Measurements from ENCODE around the gene TRIML1. TPM values are rescaled to one million over a fixed set of nuclear protein-coding genes. Genes with fewer than 3 reads are reported as not detected.

Gene TRIML1
- total RNA-seq, 3 donors from 2014 or later (not counting 1 experiment from before 2014, with no cell fraction given) = not detected

DNA sequence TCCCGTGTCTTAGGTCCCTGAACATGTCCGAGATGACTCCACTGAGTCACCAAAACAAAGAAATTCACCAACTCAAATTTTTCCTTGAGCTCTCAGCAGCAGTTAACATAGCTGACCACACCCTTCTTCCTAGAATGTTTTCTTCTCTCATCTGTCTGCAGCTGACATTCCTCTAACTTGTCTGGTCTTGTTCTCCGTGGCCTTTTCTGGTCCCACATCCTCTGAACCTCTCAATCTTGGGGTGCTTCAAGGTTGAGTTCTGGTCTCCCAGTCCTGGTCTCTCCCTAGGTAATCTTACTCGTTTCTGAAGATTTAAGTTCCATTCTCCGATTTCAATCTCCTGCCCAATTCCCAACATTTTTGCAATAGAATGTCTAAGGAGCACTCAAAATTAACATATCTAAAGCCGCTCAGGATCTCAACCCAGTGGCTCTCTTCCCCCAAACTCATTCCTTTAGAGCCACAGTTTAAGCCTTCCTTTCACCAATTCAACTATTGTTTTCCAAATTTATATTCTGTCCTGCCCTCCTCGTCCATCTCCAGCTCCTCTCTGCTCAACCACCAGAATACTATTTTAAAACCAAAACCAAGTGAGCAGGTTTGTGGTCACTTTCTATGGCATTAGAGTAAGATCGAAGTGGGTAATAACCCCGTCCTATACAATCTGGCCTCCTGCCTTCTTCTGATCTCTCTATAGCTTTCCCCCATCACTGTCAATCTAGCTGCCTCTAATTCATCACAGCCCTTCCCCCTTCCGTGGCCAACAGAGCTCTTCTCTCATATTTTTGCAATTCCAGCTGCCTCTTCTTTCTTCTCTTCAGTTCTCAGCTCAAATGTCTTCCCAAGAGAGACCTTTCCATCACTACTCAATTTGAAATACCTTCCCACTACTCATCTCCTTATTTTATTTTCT lies 31.1 kb upstream of the TRIML1 start:
- no peaks in the 10 kb centered on the region for H3K4me1 Mint-ChIP-seq
- ATAC-seq (no peak), DNase-seq (no peak)
- H3K9me3 Mint-ChIP-seq = peaks cover 9 to 23% of the 10 kb centered on the region in 2 donors
- no peaks in the 10 kb centered on the region for H3K36me3 Mint-ChIP-seq
- intact Hi-C loops (cut with micrococcal nuclease) = no loop called here
- Histone ChIP-seq H3K4me1 (ENCODE audit: control insufficient read depth, insufficient read depth, low read length) (no peaks in the 10 kb centered on the region), H3K9me3 (ENCODE audit: control insufficient read depth, insufficient read depth, low read length) (peaks cover 12% of the 10 kb centered on the region), H3K4me3 (ENCODE audit: low read length) (no peak overlapping the region), H3K27ac (ENCODE audit: low read length) (no peak overlapping the region), H3K36me3 (ENCODE audit: control insufficient read depth, insufficient read depth, low read length) (no peaks in the 10 kb centered on the region), H3K27me3 (ENCODE audit: control insufficient read depth, insufficient read depth, low read length) (no peaks in the 10 kb centered on the region)
- H3K27me3 Mint-ChIP-seq (ENCODE audit: low read depth in 2 of 2) = no peaks in the 10 kb centered on the region
- 34% methylated on average over 10 of the region's 10 CpGs for WGBS (ENCODE audit: insufficient coverage)
- TF ChIP-seq CTCF (IDR thresholded peaks at IDR 0.05) = no peak
- H3K4me3 Mint-ChIP-seq = no peak overlapping the region
- H3K27ac Mint-ChIP-seq = no peak overlapping the region

GRCh38 chr4:188109157-188109755 lies 30.0 kb upstream of the TRIML1 start, which contains the start of gene TRIML2:
Gene TRIML2 (minus strand): TSS chr4:188109603. CDS start chr4:188105368, 4,235 bp downstream.
- no peaks in the 10 kb centered on the region for H3K36me3 Mint-ChIP-seq
- no peak within 1 kb of the TSS for H3K27ac Mint-ChIP-seq
- H3K4me3 Mint-ChIP-seq = no peak within 1 kb of the TSS
- no peak for TF ChIP-seq CTCF (IDR thresholded peaks at IDR 0.05)
- Histone ChIP-seq H3K36me3 (ENCODE audit: control insufficient read depth, insufficient read depth, low read length) (no peaks in the 10 kb centered on the region), H3K9me3 (ENCODE audit: control insufficient read depth, insufficient read depth, low read length) (peaks cover 13% of the 10 kb centered on the region), H3K4me1 (ENCODE audit: control insufficient read depth, insufficient read depth, low read length) (no peaks in the 10 kb centered on the region), H3K4me3 (ENCODE audit: low read length) (no peak within 1 kb of the TSS), H3K27me3 (ENCODE audit: control insufficient read depth, insufficient read depth, low read length) (no peaks in the 10 kb centered on the region), H3K27ac (ENCODE audit: low read length) (no peak within 1 kb of the TSS)
- H3K27me3 Mint-ChIP-seq (ENCODE audit: low read depth in 2 of 2) = no peaks in the 10 kb centered on the region
- WGBS (ENCODE audit: insufficient coverage) = 45% methylated on average over 11 of the region's 11 CpGs
- H3K9me3 Mint-ChIP-seq = peaks cover 9 to 20% of the 10 kb centered on the region in 2 donors
- H3K4me1 Mint-ChIP-seq = no peaks in the 10 kb centered on the region
- intact Hi-C loops (cut with micrococcal nuclease) = no loop called here
- no peak for ATAC-seq
- no peak for DNase-seq

- Mint-ChIP-seq H3K4me3 (no peak overlapping the region), H3K9me3 (peaks cover 9 to 16% of the 10 kb centered on the region in 2 donors), H3K36me3 (no peaks in the 10 kb centered on the region), H3K27me3 (ENCODE audit: low read depth in 2 of 2) (no peaks in the 10 kb centered on the region), H3K27ac (no peak overlapping the region), H3K4me1 (no peaks in the 10 kb centered on the region)
- peaks cover 13% of the 10 kb centered on the region for H3K9me3 ChIP-seq (ENCODE audit: control insufficient read depth, insufficient read depth, low read length)
- H3K27ac ChIP-seq (ENCODE audit: low read length) = no peak overlapping the region
- WGBS (ENCODE audit: insufficient coverage) = 74% methylated on average over 2 of the region's 3 CpGs
- H3K27me3 ChIP-seq (ENCODE audit: control insufficient read depth, insufficient read depth, low read length) = no peaks in the 10 kb centered on the region
- TF ChIP-seq CTCF (IDR thresholded peaks at IDR 0.05) = no peak
- DNase-seq (no peak), ATAC-seq (no peak)
- H3K4me3 ChIP-seq (ENCODE audit: low read length) = no peak overlapping the region
- no peaks in the 10 kb centered on the region for H3K4me1 ChIP-seq (ENCODE audit: control insufficient read depth, insufficient read depth, low read length)
- intact Hi-C loops (cut with micrococcal nuclease) = no loop called here
- no peaks in the 10 kb centered on the region for H3K36me3 ChIP-seq (ENCODE audit: control insufficient read depth, insufficient read depth, low read length)
Observed at GRCh38 chr4:188110036-188110435, 29.2 kb upstream of the TRIML1 start.

All from natural killer cell (primary cell).